Activated CD4-positive, alpha-beta T cell treated with anti-CD3 and anti-CD28 coated beads for 36 hours (primary cell): ENCODE measurements around the gene CCNO. TPM values are rescaled to one million over a fixed set of nuclear protein-coding genes. Genes with fewer than 3 reads are reported as not detected.

Experiments used
- ATAC-seq: fragments of 200-7000 bp; cut with Tn5 transposase; one replicate; pipeline ENCODE4 v1.10.0; 2021; ENCODE audit warnings: mild to moderate bottlenecking, moderate library complexity
- CTCF ChIA-PET: fragments of 350-600 bp; sonication (Branson Sonifier 250); formaldehyde crosslinking; loops from one replicate; lab custom pipeline; 2021; ENCODE audit warnings: antibody characterized with exemption; lab: Charles Lee
- POLR2A ChIA-PET: fragments of 350-600 bp; sonication (Branson Sonifier 250); formaldehyde crosslinking; loops from one replicate; lab custom pipeline; 2021; ENCODE audit warnings: antibody characterized with exemption, inconsistent platforms; lab: Charles Lee
- DNase-seq: peaks from one replicate; pipeline ENCODE4 v3.0.0-alpha.2; 2020
- H3K27ac Mint-ChIP-seq: one replicate; pipeline ENCODE4 v1.8.0; 2021; ENCODE audit warnings: mixed read lengths
- H3K27me3 Mint-ChIP-seq: one replicate; pipeline ENCODE4 v1.8.0; 2021; ENCODE audit warnings: mixed read lengths
- H3K36me3 Mint-ChIP-seq: one replicate; pipeline ENCODE4 v1.8.0; 2021; ENCODE audit warnings: low read depth, mixed read lengths
- H3K4me1 Mint-ChIP-seq: one replicate; pipeline ENCODE4 v1.8.0; 2021; ENCODE audit warnings: mixed read lengths
- H3K4me3 Mint-ChIP-seq: one replicate; pipeline ENCODE4 v1.8.0; 2021; ENCODE audit warnings: mild to moderate bottlenecking, moderate library complexity, mixed read lengths
- H3K9me3 Mint-ChIP-seq: one replicate; pipeline ENCODE4 v1.8.0; 2021; ENCODE audit warnings: low read depth, mixed read lengths
- intact Hi-C, 2 experiments: fragments of 100-400 bp; cut with DNase I in 1 of 2; cut with micrococcal nuclease in 1 of 2; formaldehyde crosslinking; loops; one replicate each; pipeline versions ENCODE4 v1.14.2 to v1.15.1; 2022 to 2024; cut with DNase I, micrococcal nuclease
- total RNA-seq, 2 experiments: library from RNA; stranded (reverse); gene quantifications; one replicate each; pipeline ENCODE4 v1.2.3, GENCODE V29; 2021

The CCNO gene
- total RNA-seq, 2 experiments from 2014 or later: not detected

DNA sequence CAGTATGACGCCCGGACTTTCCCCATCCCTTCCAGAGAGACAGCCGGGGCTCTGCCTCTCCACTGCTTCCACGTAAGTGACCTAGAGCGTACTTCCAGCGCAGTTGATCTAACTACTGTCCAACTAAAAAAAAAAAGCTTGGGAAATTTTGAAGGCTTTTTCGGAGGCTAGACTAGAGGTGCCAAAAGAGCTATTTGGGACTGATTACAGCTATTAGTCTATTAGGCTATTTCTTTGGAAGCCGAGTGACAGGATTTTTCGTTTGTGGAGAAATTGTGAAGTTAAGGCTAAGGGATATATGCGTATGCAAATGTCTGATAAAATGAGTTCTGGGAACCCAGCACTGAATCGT, 1.5 kb downstream of the CCNO start:
- Mint-ChIP-seq H3K9me3 (no peaks in the 10 kb centered on the region), H3K4me3 (peak overlapping the region; percentile 73), H3K36me3 (no peaks in the 10 kb centered on the region), H3K27me3 (peaks cover 66% of the 10 kb centered on the region), H3K4me1 (peaks cover 37% of the 10 kb centered on the region), H3K27ac (no peak overlapping the region)
- POLR2A ChIA-PET: interaction anchor here (0.6 kb wide), 1 partner anchor 54 kb away, joined by 3 read pairs; no protein-coding TSS in a partner anchor
- DNase-seq: no peak
- intact Hi-C loops: loop anchor here (1.0 to 10.0 kb wide), 2 partner anchors 9 to 327 kb away; no protein-coding TSS in a partner anchor
- CTCF ChIA-PET: interaction anchor here (0.6 to 2.0 kb wide), 9 partner anchors 10 to 189 kb away, joined by 3 to 8 read pairs (median 4); partner anchors contain the start of genes CDC20B, DHX29 and MTREX
- no peak for ATAC-seq

DNA sequence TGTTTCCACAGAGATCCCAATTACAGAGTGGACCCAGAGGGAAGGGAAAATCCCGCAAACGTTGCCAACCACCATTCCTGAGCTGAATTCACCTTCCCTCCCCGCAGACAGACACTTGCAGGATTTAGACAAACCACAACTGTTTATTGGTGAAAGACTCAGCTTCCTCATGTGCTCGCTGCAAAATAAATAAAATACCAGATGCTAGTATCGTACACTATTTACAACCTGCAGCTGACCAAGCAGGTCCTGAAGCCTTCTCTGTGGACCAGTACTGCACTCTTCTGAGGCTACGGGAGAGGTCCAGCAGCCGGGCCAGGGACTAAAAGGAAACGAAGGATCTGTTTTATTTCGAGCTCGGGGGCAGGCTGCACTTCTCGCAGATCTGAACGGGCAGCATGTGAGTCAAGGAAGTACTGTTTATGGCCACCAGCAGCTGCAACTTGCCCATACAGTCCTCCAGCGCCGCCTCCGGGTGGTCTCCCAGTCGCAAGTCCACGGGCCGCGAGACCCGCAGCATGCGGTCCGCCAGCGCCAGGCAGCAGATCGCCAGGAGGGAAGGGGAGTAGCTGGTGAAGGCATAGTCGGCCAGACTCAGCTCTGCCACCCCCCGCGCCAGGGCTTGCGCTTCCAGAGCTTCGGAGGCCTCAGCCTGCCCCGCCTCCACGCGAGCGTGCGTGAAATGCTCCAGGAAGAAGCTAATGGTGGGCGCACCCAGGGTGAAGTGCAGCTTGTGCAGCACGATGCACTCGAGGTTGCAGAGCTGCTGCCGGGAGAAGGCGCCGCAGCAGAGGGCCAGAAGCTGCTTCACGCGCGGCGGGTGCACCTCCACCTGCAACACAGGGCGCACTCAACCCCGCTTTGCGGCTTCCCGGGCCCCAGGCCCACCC, 2.1 kb downstream of the CCNO start:
- ATAC-seq (no peak), DNase-seq (peak; percentile 45)
- peak overlapping the region; percentile 73 for H3K4me3 Mint-ChIP-seq
- POLR2A ChIA-PET: interaction anchor here (0.6 kb wide), 1 partner anchor 13 kb away, joined by 7 read pairs; no protein-coding TSS in a partner anchor
- H3K9me3 Mint-ChIP-seq: no peaks in the 10 kb centered on the region
- CTCF ChIA-PET: interaction anchor here (0.6 to 2.0 kb wide), 9 partner anchors 10 to 326 kb away, joined by 3 to 8 read pairs (median 4); partner anchors contain the start of genes CDC20B, DHX29 and MTREX
- intact Hi-C loops: loop anchor here in 1 of 2 experiments (10.0 kb wide), 1 partner anchor 326 kb away; no protein-coding TSS in a partner anchor
- H3K36me3 Mint-ChIP-seq: no peaks in the 10 kb centered on the region
- H3K4me1 Mint-ChIP-seq: peaks cover 39% of the 10 kb centered on the region
- H3K27ac Mint-ChIP-seq: no peak overlapping the region
- peaks cover 62% of the 10 kb centered on the region for H3K27me3 Mint-ChIP-seq

DNA sequence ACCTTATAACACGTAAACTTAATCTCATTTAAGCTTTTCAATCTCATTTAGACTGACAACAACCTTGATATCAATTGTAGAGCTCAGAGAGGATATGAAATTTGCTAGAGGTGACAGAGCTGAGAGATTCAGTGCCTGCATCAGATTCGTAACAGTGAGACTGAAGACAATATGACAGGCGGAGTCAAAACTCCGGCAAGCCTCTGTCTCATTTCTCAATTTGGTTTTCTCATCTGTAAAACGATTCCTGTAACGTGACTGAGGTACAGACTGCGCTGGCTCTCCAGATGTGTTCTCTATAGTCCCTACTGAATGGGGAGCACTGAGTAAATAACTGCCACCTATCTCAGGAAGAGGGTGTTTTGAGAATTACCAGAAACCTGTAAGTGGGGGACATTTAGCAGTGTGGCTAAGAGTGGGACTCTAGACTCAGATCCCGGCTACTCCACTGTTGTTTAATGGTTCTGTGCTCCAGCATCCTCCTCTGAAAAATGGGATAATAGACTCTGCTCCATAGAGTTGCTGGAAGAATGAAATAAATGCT, 3.2 kb downstream of the CCNO start:
- DNase-seq: peak; percentile 29

DNA sequence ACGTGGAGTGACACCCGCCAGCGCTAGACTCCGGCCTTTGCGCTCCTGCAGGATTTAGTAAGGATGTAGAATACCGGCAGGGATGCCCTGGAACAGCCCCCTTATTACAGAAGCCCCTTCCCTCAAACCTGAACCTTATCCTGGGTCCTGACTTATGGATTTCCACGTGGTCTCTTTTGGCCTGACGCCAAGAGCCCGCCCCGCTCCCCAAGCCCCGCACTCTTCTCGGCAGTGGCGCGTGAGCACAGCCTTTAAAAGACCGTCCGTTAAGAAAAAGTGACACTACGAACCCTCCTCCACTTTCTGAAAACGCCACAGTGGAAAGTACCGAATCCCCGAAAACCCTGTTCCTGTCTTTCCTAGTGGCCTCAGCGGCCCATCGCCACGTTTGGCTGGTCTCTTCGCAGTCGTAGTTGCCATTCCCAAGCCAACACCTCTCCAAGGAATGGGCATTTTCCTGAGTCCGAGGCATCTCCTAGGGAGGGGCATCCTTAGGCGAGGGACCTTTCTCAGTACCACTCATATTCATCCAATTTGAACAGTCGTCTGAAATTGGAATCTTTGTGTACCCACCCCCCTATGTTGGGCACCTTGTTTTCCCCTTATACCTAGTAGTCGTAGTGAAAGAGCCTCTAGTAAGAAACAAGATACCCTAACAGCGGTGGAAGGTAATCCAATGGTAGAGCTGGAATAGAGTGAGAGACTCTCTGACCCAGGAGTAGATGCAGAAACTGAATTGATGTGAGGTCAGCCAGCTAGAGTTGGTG, 5.6 kb downstream of the CCNO start:
- H3K36me3 Mint-ChIP-seq: no peaks in the 10 kb centered on the region
- H3K27ac Mint-ChIP-seq: no peak overlapping the region
- H3K9me3 Mint-ChIP-seq: no peaks in the 10 kb centered on the region
- H3K4me1 Mint-ChIP-seq: peaks cover 47% of the 10 kb centered on the region
- H3K27me3 Mint-ChIP-seq: peaks cover 81% of the 10 kb centered on the region
- intact Hi-C loops: loop anchor here (1.0 to 5.0 kb wide), 4 partner anchors 55 to 304 kb away; partner anchors contain the start of genes DHX29 (in 2 of the 2), MTREX (in 2 of the 2), CDC20B (in 1 of the 2) and PLPP1 (in 1 of the 2)
- DNase-seq: peak; percentile 20
- no peak for ATAC-seq
- H3K4me3 Mint-ChIP-seq: peak overlapping the region; percentile 61
- ChIA-PET CTCF (interaction anchor here (1.0 to 1.3 kb wide), 3 partner anchors 12 to 78 kb away, joined by 3 to 5 read pairs (median 3); no protein-coding TSS in a partner anchor), POLR2A (interaction anchor here (0.6 kb wide), 1 partner anchor 61 kb away, joined by 4 read pairs; no protein-coding TSS in a partner anchor)

More for the DNA sequence above, 3.2 kb downstream of the CCNO start:
- intact Hi-C loops: loop anchor here in 1 of 2 experiments (10.0 kb wide), 1 partner anchor 325 kb away; no protein-coding TSS in a partner anchor
- Mint-ChIP-seq H3K4me1 (peaks cover 41% of the 10 kb centered on the region), H3K27ac (no peak overlapping the region), H3K27me3 (peaks cover 71% of the 10 kb centered on the region), H3K9me3 (no peaks in the 10 kb centered on the region), H3K36me3 (no peaks in the 10 kb centered on the region), H3K4me3 (no peak overlapping the region)
- peak; percentile 5 for ATAC-seq
- ChIA-PET POLR2A (no interaction called here), CTCF (interaction anchor here (1.0 to 1.9 kb wide), 2 partner anchors 10 to 77 kb away, joined by 4 to 8 read pairs; partner anchors contain the start of genes DHX29 and MTREX)

DNA sequence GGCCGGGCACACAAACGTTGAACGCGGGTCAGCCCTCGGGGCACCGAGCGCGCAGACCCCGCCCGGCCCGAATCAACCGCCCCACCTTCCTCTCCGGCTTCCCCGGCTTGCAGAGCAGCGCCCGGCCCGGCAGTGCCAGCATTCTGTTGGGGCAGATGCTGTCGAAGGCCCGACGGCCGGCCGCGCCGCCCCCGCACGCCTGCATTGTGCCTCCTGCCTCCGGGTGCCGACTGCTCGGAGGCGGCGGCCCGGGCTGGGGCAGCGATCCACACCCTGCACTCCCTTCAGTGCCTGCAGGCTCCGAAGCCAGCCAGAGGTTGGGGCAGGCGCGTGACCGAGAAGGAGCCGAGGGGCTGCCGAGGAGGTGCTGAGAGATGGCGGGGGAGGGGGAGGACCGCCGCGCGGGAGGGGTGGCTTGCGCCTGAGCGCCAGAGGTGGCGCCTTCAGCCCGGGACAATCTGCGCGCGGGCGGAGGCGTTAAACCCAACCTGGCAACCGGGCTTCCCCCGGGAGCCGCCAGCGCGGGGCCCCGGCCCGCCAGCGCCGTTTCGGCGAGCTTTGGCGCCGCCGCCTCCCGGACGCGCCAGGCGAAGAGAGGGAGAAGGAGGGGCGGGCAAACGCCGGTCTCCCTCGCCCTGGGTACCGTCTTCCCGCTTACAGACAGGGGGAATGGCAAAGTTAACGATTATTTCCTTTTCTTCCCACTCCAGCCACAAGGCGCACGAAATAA, 6.3 kb downstream of the CCNO start, which contains the start of gene MCIDAS:
MCIDAS (minus strand) TSS at position 382 of the 730 bp plus-strand sequence; CDS start at position 205, 177 bp downstream.
- Mint-ChIP-seq H3K27me3 (peaks cover 82% of the 10 kb centered on the region), H3K27ac (no peak within 1 kb of the TSS), H3K4me3 (peak within 1 kb of the TSS; percentile 61), H3K4me1 (peaks cover 45% of the 10 kb centered on the region), H3K9me3 (no peaks in the 10 kb centered on the region), H3K36me3 (no peaks in the 10 kb centered on the region)
- intact Hi-C loops: loop anchor here (1.0 to 5.0 kb wide), 5 partner anchors 54 to 464 kb away; partner anchors contain the start of genes DHX29 (in 2 of the 2), MTREX (in 2 of the 2), CDC20B (in 1 of the 2) and PLPP1 (in 1 of the 2)
- peak; percentile 57 for ATAC-seq
- peak; percentile 86 for DNase-seq
- ChIA-PET POLR2A (no interaction called here), CTCF (interaction anchor here (0.5 to 1.8 kb wide), 9 partner anchors 11 to 465 kb away, joined by 3 to 7 read pairs (median 4); partner anchors contain the start of genes DHX29 and MTREX)

DNA sequence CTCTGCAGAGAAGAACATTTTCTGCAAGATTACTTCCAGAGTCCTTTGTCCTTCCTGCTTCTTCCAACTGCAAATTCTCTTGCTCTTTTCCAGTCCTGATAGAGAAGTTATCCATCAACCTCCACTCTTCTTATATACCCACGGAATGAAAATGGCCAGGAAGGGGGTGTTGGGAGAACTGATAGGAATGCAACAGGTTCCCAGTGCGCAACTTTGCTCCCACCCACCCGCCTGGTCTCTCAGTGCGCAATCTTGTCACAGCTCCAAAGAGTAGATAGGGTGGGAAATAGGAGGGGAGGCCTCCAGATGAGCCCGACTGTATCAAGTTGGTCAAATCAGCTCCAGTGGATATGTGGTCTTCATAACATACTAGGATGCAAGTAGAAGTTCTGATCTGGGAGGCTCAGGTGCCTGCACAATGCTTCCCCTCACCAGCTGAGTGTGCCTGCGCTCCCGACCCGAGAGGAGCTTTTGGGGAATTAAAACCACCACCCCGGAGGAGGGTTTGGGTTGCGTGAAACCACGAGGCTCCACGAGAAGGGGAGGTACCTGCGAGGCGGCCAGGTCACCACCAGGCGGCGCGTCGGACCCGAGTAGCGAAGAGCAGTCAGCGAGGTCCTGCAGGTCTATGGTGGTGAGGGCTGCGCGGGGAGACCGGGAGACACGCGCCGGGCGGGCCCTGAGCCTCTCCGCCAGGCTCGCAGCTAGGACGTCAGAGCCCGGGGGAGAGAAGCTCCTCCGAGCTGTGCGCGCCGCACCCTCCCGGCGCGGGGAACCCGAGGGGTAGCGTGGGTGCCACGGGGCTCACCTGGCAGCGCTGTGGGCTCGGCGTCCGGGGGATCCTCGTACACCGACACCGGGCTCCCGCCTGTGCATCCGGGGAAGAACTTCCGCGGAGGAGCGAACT, 7.1 kb downstream of the CCNO start:
- peak; percentile 70 for ATAC-seq
- ChIA-PET POLR2A (no interaction called here), CTCF (interaction anchor here (0.5 to 1.8 kb wide), 14 partner anchors 9 to 617 kb away, joined by 3 to 7 read pairs (median 4); partner anchors contain the start of genes DHX29 and MTREX)
- intact Hi-C loops: loop anchor here (1.0 to 5.0 kb wide), 3 partner anchors 81 to 465 kb away; partner anchors contain the start of genes DHX29 (in 1 of the 2), MTREX (in 1 of the 2) and PLPP1 (in 1 of the 2)
- Mint-ChIP-seq H3K4me3 (peak overlapping the region; percentile 61), H3K9me3 (no peaks in the 10 kb centered on the region), H3K36me3 (no peaks in the 10 kb centered on the region), H3K27ac (no peak overlapping the region), H3K27me3 (peaks cover 78% of the 10 kb centered on the region), H3K4me1 (peaks cover 37% of the 10 kb centered on the region)
- DNase-seq: peak; percentile 88

DNA sequence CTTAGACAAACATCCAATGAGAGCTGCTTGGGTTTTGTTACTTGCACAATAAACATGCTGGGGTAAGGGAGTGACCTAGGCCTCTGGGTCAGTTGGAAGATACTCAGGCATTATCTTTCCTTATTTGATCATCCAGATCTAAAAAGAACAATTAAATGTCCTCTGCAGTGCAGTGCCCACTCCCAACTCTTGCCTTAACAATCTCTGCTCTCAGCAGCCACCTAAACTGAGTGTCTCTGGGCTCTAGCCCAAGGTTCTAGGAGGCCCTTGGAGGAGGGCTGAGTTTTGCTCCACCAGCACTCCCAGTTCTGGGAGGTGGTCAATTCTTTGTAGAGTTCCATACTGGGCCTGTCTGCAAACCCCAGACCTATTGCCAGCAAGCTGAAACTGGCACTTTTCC, 8.1 kb downstream of the CCNO start:
- POLR2A ChIA-PET: no interaction called here
- CTCF ChIA-PET: interaction anchor here (0.9 to 1.8 kb wide), 4 partner anchors 54 to 375 kb away, joined by 3 to 5 read pairs (median 3); partner anchors contain the start of gene DHX29
- no peak for ATAC-seq
- Mint-ChIP-seq H3K4me1 (peaks cover 36% of the 10 kb centered on the region), H3K27ac (no peak overlapping the region), H3K4me3 (no peak overlapping the region), H3K9me3 (no peaks in the 10 kb centered on the region), H3K36me3 (no peaks in the 10 kb centered on the region), H3K27me3 (peaks cover 78% of the 10 kb centered on the region)
- intact Hi-C loops: loop anchor here (2.0 to 5.0 kb wide), 3 partner anchors 53 to 307 kb away; partner anchors contain the start of genes CDC20B (in 1 of the 2), DHX29 (in 1 of the 2), MTREX (in 1 of the 2) and PLPP1 (in 1 of the 2)
- DNase-seq: no peak

DNA sequence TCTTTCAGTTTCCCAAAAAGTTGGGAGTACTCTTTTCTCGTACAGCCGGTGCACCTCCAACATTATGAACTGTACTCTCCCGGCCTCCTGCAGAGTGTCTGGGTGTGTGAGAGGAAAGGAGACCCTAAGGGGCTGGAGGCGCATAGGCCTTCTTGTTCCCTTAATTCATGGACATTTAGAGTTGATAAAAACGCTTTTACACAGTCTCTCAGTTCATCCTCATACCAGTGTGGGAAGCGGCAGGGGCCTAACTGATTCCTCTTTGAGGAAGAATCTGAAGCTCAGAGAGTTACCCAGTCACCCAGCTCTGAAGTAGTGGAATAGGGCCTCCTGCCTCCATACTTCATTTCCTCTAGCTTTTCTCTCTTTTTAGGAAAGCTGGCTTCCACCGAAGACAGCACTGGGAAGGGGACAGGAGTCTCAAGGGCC, 9.6 kb downstream of the CCNO start:
- ChIA-PET POLR2A (no interaction called here), CTCF (interaction anchor here (0.9 to 2.1 kb wide), 5 partner anchors 9 to 47 kb away, joined by 4 to 7 read pairs (median 4); partner anchors contain the start of gene CCNO)
- ATAC-seq (no peak), DNase-seq (no peak)
- Mint-ChIP-seq H3K9me3 (no peaks in the 10 kb centered on the region), H3K4me3 (no peak overlapping the region), H3K27me3 (peaks cover 77% of the 10 kb centered on the region), H3K27ac (no peak overlapping the region), H3K36me3 (no peaks in the 10 kb centered on the region), H3K4me1 (peaks cover 35% of the 10 kb centered on the region)
- intact Hi-C loops: loop anchor here (1.0 to 2.0 kb wide), 2 partner anchors 8 to 51 kb away; partner anchors contain the start of gene CDC20B (in 1 of the 2)
